ENCODE measurements around the gene PRKG1.
"Not testable (repeated sequence)": the region's sequence is repeated elsewhere in the genome, so short reads cannot be mapped to it uniquely, and the experiment has no call there.

PRKG1 gene

DNA sequence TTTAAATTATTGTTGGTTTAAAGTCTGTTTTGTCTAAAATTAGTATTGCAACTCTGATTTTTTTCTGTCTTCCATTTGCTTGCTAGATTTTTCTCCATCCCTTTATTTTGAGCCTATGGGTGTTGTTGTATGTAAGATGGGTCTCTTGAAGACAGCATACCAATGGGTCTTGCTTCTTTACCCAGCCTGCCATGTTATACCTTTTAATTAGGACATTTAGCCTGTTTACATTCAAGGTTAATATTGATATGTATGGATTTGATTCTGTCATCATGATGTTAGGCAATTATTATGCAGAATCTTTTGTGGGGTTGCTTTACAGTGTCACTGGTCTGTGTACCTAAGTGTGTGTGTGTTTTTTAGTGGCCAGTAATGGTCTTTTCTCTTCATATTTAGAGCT lies 906.5 kb downstream of the PRKG1 start:
- DNase-seq: no peak

DNA sequence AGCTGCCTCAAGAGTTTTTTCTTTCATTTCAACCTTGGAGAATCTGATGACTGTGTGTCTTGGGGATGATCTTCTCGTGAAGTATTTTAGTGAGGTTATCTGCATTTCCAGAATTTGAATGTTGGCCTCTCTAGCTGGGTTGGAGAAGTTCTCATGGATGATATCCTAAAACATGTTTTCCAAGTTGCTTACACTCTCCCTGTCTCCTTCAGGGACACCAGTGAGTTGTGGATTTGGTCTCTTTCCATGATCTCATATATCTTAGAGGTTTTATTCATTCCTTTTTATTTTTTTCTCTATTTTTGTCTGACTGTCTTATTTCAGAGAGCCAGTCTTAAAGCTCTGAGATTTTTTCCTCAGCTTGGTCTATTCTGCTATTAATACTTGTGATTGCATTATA lies 907.4 kb downstream of the PRKG1 start:
- DNase-seq: no peak

DNA sequence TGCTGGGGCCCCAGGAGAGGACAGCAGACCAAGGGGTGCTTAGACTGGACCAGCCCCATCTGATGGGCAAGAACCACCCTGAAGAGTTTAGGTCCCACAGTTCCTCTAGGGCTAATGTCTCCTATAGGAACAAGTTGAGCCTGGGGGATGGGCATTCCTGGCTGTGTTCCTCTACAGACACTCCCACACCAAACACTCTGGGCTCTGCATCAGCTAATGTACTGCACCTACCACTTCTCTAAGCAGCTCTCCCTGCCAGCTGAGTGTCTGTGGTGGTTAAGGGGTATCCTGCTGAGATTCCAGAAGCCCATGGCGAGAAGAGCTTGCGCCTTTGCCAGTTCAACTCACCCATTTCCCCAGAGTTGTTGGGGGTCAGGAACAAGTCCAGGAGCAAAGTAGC lies 909.2 kb downstream of the PRKG1 start:
- DNase-seq: no peak

DNA sequence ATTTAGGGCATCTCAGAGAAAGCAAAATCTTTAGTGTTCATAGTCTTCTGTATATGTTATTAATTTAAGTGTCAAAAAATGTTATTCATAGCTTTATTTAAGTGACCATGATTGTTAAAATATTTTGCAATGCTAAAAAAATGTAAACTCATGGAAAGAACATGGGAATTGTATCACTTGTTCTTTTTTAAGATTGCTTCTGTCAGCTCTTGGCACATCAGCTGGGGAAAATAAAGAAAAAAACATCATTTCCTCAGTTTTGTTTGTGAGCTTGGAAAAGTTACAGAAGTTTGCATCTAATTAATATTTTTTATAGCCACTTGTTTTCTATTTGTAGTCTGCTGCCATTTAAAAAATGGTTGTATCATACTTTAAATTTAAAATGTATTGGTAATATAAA lies 911.0 kb downstream of the PRKG1 start:
- DNase-seq: no peak

DNA sequence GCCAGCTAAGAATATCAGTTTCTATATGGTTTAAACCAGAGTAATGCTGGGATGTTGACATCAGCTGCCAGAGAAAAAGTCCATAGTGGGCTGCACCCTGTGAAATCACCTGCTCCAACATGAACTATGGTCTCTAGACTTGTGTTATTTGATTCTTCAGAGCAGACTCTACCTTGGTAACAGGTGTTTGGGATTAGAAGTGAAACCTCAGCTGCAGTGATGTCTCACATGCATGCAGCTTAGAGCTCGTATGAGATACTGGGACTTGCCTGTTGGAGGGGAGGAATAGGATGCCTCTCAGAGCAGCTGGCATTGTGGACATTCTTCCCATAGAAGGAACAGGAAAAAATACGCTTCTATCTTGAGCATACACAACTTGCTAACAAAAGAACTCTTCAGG lies 912.2 kb downstream of the PRKG1 start:
- DNase-seq: no peak

DNA sequence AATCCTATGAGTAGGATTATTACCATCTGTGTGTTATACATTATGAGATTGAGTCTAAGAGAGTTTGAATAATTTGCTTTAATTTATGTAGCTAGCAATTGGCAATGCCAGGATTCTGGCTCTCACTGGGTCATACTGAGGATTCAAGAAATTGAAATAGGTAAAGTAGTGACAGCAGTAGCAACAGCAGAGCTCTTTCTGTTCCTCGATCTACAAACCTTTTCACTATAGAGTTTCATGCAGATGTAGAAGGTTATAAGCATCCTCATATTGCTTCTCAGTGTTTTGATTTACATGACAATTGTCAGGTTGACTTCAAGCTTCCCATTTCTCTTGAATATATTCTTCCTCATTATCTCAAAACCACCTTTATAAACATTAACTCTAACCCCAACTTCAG lies 919.2 kb downstream of the PRKG1 start:
- DNase-seq: no peak

DNA sequence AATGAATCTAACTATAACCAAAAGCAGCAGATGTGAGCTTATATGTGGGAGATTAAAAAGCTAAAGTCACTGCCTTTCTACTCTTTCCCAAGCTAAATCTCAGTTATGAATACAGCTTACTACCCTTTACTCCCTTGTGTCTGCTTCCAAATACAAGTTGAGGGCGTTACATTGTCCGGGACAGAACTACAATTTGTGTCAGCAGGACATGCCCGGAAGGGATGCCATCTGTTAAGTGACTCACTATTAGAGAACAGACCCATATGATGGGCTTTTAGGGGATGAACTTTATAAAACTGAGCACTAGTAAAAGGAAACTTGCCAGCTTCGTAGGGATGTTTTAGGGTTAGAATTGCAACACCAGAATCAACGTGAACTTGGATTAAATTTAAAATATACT lies 924.8 kb downstream of the PRKG1 start:
- no peak for DNase-seq

DNA sequence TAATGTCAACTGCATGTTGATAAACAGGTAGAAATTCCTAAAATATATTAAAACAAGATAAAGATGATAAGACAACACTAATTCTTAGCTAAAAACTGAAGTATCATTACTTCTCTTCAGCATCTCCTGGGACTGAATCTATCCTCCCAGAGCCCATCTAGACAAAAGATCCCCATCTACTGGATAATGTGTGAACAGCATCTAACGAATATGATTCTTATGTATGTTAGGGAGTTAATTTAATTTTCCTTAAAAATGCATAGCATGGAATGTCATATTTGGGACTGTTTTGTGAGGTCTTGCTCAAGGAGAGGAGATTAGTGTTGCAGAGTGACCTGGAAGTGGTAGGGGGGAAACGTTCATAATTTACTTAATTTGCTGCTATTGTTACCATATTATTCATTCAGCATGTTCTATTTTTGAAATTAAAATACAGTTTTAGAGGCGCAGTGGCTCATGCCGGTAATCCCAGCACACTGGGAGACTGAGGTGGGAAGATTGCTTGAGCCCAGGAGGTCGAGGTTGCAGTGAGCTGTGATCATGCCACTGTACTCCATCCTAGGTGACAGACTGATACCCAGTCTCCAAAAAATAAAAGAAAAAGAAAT lies 930.2 kb downstream of the PRKG1 start:
- no peak for DNase-seq

DNA sequence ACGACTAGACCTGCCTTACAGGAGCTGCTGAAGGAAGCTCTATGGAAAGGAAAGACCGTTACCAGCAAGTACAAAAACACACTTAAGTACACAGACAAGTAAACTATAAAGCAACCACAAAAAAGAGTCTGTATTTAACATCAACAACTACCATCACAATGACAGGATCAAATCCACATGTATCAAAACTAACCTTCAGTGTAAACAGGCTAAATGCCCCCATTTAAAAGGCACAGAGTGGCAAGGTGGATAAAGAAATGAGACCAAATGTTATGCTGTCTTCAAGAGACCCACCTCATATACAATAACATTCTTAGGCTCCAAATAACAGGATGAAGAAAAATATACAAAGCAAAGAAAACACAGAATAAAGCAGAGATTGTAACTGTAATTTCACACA lies 932.8 kb downstream of the PRKG1 start:
- no peak for DNase-seq

DNA sequence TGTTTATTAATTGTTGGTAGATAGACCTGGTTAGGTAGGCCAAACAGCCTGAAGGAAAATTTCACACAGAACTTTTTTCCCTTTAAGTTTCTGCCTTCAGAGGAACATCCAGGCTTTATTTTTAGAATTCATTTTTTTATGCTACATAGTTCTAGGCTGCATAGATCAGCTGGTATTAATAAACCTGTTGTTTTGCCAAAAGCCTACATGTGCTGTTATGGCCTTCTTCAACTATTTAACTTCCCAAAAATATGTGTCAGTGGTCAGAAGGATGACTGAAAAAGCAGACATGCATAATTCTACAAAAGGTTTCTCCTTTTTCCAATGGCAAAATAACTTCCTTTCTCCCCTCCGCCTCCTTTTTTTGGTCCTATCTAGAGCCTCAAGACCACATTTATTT lies 936.8 kb downstream of the PRKG1 start:
- DNase-seq: no peak

DNA sequence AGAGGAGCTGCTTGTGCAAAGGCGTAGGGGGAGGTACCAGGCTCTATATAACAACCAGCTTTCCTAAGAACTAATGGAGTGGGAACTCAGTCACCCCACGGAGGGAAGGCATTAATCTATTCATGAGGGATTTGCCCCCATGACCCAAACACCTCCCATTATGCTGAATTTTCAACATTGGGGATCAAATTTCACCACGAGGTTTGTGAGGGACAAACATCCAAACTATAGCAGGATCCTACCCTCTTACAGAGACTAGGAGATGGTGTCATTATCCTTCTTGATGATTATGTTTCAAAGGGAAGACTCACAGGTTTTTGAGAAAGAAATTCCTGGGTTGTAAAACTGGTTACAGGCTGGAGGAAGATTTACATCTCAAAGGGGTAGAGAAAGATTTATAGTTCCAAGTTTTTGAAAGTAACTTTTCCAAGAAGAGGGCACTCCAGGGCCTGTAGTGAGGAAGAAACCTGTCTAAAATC lies 944.8 kb downstream of the PRKG1 start:
- DNase-seq: no peak

DNA sequence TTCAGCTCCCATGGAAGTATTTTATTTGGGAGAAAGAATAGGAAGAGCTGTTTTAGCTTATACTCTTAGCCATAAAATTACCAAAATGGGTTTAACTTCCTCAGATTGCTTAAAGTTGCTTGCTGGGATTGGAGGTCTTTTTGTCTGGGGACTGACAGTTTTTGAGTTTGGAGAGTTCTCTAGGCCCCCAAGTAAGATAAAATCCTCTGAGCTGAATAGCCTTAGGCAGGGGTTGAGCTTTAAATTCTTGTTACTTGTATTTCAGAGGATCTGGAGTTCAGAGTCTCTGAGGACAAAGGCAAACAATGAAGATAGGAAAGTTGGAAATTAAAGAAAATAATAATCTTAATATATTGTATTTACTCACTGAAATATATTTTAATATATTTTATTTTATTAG lies 945.4 kb downstream of the PRKG1 start:
- DNase-seq: no peak

DNA sequence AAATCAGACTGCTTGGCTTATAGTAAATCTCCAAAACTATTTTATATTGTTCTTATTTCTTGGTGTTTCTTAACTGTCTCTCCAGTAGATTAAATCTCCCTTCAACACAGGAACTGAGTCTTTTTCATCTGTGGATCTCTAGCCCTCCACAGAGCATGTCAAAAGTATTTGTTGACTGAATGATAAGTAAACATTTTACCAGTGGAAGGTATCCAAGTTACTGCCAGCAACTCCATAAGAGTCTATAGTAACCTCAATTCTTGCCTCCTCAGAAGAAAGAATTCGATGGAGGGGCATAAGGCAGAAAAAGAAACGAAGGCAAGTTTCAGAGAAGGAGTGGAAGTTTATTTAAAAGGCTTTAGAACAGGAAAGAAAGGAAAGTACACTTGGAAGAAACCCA lies 945.9 kb downstream of the PRKG1 start:
- DNase-seq: no peak

DNA sequence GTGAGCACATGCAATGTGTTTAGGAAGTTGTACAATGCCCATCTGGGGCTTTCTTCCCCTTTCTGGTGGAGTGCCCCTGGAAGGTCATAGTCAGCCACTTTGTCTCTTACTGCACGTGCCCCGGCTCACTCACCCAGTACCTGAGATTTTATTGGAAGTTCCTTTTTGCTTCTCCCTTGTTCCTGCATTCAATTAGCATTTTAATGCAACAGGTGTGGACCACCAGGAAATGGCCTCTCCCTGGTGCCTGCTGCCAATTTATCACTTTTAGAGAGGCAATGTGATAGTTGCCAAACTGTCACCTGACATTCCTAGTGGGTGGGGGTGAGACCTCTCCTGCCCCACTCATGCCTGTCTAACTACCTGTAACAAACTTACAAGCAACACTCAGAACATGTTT lies 946.4 kb downstream of the PRKG1 start:
- no peak for DNase-seq

DNA sequence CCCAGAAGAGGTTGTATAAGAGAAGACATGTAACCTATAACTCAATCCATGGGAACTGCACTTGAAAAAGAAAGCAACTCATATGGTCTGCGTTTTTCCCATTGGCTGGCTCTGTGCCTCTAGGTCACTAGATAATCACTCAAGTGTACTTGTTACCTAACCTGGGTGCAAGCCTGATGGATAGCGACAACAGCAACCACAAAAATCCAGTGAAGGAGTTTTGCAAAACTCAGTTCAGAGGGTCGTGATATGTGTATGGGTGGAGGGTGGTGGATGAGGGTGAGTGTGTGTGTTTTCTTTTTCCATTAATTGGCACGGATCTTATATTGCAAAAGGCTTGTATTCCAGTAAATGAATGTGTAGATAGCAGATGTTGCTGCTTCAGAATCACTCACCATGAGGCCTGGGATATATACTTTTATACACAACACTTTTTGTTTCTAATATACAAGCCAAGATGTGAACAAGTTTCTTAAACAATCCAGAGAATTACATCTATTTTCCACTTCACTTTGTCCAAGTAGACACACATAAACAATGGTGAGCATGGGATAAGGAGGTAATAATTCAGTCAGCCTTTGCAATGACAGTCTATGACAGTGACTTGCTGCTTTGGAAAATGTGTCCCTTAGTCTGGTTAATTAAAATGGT lies 952.9 kb downstream of the PRKG1 start:
- DNase-seq: no peak

DNA sequence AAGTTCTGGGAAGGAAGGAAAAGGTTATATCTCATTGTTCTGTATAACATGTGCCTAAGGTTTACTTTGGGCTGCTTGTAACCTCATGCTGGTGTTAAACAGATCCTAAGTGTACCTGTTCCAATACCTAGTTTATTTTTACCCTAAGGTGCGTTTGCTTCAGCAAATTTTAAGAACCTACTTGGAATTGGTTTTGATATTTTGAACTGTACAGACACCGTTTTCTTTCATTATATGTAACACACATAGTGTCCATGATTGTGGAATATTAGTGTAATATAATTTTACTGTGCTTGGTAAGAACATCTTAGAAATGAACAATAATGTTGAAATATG lies 954.2 kb downstream of the PRKG1 start:
- DNase-seq: no peak

DNA sequence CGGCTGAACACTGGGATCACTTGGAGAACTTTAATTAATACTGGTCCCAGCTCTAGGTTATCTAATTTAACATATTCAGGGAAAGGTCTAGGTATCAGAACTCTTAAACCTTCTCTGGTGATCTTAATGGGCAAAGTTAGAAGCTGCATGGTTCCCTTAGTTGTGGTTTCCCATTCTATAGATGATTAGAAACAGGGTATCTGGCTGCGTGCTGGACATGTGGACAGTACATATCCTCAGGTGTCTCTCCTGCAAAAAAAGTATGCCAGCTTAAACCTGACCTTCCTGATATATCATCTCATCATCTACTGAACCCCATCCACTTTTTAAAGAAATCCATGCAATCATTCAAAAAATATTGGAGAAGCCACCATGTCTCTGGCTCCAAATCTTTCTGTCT lies 955.3 kb downstream of the PRKG1 start:
- no peak for DNase-seq

DNA sequence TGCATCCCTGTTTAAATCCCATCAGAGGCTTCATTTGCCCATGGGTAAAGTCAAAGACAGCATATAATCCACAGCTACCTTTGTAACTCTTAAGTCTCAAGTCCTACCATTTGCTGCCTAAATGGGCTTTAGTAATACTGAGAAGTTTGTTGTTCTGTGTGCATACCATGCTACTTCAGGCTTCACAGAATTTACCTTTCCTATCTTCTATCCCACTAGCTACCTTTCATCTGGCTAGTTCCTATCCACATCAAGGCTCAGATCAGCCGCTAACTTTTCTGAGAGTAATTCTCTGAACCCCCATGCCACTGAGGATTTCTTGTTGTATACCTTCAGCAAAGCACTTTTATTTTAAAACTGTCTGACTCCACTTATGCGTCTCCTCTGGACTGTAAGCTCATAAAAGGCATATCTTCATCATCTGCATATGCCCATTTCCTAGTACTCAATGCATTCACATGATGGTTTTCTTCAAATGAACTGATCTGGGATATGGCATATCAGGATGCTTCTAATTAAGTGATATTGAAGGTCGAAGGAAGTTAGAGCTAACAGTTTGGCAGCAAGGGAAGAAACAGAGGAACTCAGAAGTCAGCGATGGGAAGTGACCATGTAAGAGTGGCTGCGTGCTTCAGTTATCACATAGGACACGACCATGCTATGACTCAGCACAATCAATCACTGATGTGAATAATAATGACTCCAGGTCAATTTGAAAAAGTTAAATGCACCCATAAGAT lies 955.9 kb downstream of the PRKG1 start:
- DNase-seq: no peak

DNA sequence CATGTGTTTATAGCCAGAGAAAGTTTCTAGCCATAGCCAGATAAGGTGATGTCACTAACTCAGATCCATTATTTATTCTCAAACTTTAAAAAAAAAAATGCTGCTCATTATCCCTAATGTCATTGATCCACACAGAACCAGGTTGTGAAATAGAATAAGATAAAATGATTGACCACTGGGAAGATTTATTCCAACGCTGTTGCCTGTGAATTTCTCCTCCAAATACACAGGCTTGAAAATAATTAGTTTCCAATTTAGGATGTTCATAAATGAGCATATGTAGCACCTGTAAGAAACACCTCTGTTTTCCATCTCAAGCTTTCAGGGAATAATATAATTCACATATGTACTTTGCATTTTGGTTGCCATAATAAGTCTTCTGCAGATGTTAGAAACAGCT lies 956.7 kb downstream of the PRKG1 start:
- DNase-seq: no peak

DNA sequence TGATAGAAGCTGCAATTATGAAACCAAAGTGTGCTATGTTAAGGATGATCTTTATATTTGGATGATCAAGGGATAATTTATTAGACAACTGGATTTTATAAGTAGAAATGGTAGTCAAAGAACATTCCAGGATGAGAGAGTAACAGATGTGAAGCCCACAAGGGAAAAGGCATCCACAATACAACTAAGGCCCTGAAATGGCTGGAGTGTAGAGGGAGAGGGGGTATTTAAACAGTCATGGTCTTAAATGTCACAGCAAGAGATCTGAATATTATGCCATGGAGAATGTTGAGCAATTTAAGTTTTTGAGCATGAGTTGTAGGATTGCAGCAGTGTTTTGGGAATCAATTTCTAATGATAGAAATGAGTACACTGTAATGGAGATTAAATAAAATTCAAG lies 957.5 kb downstream of the PRKG1 start:
- no peak for DNase-seq

DNA sequence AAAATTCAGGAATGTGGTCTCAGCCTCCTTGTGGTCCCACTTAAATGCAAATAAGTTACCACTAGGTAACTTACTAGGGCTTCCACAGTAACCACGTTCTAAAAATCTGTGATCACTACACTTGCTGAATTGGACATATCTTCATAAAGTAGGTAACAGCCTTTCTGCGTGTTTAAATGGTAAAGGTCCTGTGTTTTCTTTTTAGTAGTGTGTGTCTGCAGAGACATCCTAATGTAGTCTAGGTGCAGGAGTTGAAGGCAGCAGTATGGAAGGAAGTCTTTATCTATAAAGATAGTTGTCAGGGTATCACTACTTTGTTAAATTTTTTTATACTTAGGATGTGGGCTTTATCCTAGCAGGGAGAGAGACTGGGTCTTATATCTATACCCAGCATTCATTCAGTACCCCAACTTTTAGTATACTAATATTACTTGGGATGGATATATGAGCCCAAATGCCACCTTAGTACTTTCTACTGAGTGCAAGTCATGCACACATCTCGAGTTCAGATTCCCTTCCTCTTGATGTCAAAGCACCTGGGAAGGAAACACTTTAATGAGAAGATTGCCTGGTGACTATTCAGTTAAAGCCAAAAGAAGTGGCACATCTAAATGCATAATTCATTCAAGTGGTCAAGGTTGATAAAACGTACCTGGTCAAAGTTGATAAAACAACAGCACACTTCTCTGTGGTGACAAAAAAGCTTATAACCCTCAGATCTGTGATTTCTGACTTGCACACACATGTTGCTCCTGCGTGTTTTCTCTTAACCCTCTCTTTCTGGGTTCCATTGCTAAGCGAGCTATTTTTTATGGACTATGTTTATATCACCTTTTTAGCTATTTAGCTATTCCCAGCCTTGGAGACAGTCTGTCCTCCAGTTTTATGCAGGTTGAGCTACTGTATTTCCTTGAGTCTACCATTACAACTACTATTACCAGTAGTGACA lies 958.7 kb downstream of the PRKG1 start:
- no peak for DNase-seq

DNA sequence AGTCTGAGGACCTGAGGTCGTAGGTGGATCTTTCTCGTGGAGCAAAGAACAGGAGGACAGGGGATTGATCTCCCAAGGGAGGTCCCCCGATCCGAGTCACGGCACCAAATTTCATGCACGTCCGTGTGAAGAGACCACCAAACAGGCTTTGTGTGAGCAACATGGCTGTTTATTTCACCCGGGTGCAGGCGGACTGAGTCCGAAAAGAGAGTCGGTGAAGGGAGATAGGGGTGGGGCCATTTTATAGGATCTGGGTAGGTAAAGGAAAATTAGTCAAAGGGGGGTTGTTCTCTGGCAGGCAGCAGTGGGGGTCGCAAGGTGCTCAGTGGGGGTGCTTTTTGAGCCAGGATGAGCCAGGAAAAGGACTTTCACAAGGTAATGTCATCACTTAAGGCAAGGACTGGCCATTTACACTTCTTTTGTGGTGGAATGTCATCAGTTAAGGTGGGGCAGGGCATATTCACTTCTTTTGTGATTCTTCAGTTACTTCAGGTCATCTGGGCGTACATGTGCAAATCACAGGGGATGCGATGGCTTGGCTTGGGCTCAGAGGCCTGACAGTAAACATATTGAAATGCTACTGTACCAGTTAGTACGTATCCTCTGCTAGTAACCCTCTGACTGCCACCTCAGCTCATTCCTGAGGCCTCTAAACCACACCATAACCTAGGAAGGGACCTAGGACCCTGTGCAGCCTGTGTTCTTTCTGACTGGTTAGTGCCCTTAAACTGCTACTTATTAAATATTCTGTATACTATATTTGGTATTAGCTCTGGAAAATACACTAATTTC lies 964.9 kb downstream of the PRKG1 start:
- not testable (repeated sequence) for DNase-seq

DNA sequence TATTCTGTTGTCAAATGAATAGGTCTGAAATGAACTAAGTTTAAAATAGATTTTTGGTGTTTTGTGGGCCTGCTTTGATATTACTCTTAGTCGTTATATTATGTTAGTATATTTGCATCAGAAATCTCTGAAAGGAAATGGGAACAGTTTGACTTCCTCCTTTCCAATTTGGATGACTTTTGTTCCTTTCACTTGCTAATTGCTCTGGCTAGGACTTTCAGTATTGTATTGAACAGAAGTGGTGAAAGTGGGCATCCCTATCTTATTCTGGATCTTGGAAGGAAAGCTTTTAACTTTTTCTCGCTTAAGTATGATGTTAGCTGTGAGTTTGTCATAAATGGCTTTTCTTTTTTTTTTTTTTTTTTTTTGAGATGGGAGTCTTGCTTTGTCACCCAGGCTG lies 966.2 kb downstream of the PRKG1 start:
- DNase-seq: no peak
